Measurements from ENCODE around the gene ITIH1. TPM values are rescaled to one million over a fixed set of nuclear protein-coding genes. Genes with fewer than 3 reads are reported as not detected.

ITIH1 gene
- polyA plus RNA-seq, 1 donor, result not detected

DNA sequence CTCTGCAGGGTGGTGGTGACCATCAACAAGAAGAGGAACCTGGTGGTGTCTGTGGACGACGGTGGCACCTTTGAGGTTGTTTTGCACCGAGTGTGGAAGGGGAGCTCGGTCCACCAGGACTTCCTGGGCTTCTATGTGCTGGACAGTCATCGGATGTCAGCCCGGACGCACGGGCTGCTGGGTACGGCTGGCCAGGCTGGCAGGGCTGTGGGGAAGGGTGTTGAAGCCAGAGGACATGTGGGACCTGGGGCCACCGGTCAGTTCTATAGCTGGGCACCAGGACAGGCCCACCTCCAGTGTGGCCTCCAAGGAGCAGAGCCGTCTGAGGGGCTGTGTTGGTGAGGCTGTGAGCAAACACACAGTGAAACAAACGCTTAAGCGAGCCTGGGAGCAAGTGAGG lies 13.3 kb downstream of the ITIH1 start:
- DNase-seq, result no peak

GRCh38 chr3:52791366-52791765 lies 14.0 kb downstream of the ITIH1 start:
- no peak for DNase-seq

DNA sequence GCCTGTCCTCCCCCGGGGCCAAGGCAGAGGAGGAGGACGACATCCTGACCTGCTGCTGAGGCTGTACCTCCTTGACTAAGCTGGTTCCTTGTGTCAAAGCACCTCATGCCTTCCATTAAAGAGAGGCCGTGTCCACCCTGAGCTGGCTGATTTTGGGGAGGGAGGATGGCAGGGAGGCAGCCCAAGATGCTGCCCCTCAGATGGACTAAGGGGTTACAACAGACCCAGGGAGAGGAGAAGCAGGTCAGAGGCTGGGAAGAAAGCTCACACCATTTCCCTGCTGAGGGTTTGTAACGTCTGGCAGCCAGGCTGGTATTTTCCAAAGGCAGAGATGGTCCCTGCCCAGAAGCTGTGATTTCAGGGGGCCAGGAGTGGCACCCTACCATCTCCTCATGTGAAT lies 14.5 kb downstream of the ITIH1 start:
- no peak for DNase-seq

GRCh38 chr3:52792413-52792812 lies 15.0 kb downstream of the ITIH1 start:
- no peak for DNase-seq

- DNase-seq, result no peak
These were observed 15.7 kb downstream of the ITIH1 start for GRCh38 chr3:52792961-52793695.

DNA sequence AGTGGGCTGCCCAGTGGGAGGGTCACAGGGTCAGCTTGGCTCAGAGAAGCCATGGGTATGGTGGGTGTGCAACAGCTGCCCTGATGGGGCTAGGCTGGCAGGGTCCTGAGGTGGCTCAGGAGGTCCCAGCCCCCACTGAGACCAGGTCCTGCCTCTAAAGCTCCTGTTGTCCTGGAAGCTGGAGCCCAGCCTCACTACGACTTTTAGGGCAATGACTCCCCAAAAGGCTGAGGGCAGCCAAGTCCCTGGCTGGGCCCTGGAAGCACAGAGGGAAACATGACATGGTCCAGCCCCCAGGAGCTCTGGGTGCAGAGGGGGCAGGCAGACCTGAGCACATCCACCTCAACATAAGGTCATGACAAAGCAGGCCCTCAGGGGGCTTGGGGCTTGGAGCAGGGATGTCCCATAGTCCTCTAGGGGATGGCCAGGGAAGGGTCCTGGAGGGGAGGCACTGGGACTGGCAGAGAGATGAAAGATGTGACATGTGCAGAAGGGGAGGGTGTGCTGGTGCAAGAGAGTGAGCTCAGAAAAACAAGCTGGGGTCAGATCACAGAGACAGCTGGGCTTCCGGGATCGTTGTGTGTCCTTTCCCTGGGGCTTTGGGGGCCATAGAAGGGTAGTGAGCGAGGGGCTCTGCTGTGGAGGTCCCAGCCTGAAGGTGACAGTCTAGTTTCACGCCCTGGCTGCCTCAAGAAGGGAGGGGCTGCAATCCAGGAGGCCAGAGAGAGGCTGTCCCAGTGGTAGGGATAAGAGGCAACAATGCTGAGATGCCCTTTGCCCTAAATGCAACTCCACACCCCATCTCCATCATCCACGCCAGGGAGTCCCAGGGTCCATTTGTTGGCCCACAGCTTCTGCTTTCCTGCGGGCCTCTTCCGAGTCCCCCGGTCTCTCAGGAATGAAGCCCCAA lies 16.6 kb downstream of the ITIH1 start:
- no peak for DNase-seq

DNA sequence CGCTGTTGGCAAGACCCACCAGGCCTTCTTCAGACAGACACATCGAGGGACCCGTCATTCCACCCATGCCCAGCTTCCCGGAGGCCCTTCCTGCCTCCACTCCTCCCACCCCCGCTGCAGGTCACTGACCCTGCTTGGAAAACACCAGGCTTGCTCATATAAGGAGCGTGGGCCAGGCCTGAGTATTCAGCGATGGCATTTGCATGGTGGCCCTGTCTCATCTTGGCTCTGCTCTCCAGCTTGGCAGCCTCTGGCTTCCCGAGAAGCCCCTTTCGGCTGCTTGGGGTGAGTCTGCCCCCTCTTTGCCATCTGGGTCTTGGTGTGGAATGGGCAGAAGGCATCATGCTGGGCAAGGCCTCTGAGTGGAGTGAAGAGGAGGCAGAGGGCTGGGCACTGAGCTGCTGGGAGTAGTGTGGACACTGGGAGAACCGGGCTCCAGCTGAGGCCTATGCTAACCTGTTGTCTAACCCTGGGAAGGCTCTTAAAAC lies 17.3 kb downstream of the ITIH1 start, which contains the start of gene ITIH3:
Gene ITIH3 (plus strand): TSS at position 185 of the 488 bp plus-strand sequence. CDS start 8 bp downstream, at position 193.
- DNase-seq, result no peak

DNA sequence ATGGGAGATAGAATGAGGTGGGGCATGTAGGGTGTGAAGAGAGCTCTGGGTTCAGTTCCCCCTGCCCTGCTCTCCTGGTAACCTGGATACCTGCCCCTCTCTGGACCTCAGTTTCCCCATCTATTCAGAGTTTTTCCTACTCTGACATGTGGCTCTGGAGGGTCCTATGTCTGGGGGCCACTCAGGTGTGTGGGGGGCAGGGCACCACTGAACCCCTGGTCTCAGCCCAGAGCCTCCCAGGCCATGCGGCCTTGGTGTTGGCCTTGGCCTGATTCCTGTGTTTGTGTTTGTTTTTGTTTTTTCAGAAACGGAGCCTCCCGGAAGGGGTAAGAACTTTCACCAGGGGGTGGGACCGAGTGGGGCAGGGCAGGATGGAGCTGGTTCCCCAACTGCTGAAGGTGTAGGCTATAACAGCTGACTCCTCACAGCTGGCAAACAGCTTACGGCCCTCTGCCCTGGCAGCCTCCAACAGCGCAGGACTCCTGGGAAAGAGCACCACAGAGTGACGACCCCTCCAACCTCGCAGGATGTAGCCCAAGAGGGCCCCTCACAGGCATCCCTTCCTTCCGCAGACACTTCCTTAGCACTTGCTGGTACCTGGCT lies 18.0 kb downstream of the ITIH1 start:
- DNase-seq, result no peak

DNA sequence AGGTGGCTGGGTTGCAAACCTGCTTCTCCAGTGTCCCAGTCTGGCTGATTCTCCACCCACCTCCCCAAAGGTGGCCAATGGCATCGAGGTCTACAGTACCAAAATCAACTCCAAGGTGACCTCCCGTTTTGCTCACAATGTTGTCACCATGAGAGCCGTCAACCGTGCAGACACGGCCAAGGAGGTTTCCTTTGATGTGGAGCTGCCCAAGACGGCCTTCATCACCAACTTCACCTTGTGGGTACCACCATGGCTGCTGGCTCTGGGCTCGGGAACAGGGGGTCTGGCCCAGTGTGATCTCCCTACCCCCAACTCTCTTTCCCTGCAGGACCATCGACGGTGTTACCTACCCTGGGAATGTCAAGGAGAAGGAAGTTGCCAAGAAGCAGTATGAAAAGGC lies 19.0 kb downstream of the ITIH1 start:
- no peak for DNase-seq

- DNase-seq, result no peak
These were observed 21.1 kb downstream of the ITIH1 start for GRCh38 chr3:52798376-52798977.

GRCh38 chr3:52798978-52799476 lies 21.6 kb downstream of the ITIH1 start:
- DNase-seq, result no peak

- no peak for DNase-seq
These were observed 22.7 kb downstream of the ITIH1 start for GRCh38 chr3:52800079-52800478.

- DNase-seq, result no peak
These were observed 24.4 kb downstream of the ITIH1 start for GRCh38 chr3:52801839-52802238.

DNA sequence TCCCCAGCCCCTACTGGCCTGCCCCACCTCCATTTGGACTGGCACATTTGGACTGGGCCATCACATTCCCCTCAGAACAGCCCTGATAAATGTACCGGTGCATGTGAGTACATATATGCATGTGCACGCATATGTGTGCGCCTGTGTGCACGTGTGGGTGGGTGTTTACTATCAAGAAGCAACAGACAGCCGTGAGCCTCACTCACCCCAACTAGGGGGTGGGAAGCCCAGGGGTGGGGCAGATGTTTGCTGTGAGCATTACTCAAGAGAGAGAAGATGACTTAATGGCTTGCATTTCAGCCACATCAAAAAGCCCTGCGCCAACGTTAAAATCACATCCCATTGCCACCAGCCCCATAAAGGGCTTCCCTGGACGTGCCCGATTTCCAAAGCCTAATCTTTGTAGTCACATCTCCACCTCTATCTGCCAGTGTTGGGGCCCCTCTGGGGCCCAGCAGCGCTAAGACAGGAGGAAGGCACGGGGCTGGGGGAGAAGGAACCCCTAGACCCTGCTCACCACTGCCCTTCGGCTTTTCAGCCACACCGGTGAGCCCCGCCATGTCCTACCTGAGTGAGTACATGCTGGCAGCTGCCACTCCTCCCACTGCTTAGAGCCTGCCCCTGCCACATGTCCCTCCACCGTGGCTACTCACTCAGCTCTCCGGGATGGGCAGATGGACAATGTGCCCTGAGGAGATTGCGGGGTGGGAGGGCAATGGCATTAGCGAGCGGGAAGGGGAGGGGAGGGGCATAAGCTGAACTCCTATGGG lies 28.1 kb downstream of the ITIH1 start:
- no peak for DNase-seq

DNA sequence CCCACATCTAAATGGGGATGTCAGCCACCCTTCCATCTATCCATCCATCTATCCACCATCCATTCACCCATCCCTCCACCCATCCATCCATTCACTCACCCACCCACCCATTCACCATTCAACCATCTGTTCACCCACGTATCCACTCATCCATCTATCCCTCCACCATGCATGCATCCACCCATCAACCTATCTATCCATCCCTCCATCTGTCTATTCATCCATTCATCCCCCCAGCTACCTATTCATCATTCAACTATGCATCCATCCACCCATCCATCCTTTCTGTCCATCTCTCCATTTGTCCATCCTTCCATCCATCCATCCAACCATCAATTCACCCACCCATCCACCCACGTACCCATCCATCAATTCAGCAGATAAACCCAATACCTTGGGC lies 31.8 kb downstream of the ITIH1 start:
- no peak for DNase-seq

DNA sequence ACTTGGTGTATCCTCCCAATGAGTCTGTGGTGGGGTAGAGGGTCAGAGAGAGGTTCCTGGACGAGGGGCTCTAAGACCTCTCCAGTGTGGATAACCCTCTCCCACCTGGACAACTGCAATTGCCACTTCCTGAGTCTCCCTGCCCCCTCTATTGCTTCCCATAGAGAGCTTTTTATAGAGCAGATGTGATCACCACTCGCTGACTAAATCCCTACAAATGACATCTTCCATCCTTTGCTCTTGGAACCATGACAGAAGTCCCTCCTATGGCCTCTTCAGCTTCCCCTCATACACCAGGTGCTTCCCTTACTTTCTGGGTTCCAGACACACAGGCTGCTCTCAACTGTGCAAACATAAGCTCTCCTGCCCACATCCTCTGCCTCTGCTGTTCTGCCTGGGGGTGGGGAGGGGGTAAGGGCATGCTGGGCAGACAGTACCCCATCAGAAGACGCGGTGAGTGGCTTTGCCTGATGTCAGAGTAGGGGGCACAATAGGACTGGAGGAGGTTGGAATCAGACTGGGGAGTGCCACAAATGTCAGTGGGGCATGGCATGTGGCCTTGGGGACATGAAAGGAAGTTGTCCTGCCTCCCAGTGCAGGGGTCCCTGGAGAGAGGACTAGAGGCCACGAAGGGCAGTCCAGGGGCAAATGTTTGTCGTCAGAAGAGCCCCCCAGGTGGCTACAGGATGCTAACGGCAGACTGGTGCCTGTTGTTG lies 32.4 kb downstream of the ITIH1 start:
- no peak for DNase-seq

DNA sequence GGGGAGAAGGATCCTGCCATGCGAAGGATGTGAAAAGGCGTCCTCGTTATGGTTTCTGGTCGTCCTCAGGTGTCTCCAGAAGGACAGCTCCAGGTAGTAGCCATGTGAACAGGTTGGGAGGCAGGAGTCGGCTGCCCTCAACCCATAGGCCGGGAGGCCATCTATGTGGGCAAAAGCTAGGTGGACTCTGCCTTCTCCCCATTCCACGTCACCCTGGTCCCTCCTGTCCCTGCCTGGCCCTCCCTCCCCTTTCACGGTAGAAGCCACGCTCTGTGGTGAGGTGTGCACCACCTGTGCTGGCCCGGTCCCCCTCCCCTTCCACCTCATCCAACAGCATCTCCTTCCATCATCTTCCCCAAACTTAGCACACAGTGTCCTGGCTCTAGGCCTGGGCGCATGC lies 33.5 kb downstream of the ITIH1 start:
- DNase-seq, result no peak

DNA sequence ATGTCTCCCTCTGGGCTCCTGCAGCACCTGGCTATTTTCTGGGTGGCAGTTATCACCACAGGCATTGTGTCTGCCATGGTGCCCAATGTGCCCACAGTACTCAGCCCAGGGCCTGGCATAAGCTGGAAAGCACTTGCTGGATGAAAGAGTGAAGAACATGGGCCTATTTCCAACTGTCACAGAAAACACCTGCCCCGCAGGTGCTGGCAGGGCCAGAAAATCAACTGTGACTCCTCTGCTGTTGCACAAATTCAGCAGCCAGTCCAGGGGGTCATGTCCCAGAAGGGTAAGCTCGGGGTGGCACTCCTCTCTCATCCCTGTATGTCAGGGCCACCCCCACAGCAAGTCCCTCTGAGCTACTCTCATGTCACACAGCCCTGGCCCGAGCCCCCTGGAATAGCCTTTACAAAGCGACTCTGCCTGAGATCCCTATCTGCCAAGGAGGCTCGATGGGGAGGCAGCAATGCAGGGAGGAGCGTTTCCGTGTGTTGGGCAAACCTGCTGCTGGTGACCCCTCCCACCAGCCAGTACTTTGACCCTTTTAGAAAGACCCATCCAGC lies 34.1 kb downstream of the ITIH1 start:
- no peak for DNase-seq

DNA sequence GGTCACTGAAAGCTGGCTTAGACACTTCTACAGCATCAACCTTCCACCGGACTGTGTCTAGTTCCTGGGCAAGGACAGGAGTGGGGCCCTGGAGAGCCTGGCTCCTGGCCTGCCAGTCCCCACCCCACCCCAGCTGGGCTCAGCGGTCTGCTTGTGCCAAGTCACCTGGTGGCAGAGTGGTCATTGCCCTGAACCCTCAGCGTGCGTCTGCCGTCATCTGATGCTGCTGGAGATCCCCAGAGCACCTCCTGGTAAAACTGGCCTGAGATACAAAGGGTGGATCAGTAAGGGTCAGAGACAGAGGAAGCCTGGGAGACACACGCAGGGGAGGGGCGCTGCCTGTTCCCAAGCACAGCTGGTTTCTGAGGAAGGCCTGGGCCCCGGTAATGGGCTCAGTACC lies 36.4 kb downstream of the ITIH1 start:
- DNase-seq, result no peak

- DNase-seq, result no peak
These were observed 38.8 kb downstream of the ITIH1 start for GRCh38 chr3:52816199-52816598.
